ENCODE measurements around the gene ELMO1.

Gene ELMO1

GRCh38 chr7:37110660-37111424, 337.8 kb downstream of the ELMO1 start:
- no peak for DNase-seq

GRCh38 chr7:37109843-37110242, 338.8 kb downstream of the ELMO1 start:
- no peak for DNase-seq

- no peak for DNase-seq
Measured at GRCh38 chr7:37109016-37109683, 339.5 kb downstream of the ELMO1 start.

DNA sequence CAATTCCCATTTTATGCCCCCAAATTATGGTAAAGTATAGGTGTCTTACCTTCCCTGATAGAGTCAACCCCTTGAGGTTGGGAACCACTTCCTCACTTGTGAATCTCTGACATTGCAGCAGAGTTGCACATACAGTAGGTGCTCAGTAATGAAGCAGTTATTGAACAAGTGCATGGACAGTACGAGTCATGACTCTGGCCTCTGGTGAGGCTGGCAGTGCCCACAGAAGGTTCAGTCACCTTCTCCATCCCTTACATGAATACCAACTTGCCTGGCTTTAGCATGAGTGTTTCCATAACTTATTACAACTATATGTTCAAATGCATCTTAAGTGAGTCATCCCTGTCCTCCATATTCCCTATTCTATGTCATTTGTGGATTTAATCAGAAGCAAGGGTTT, 340.0 kb downstream of the ELMO1 start:
- no peak for DNase-seq

GRCh38 chr7:37107047-37107750, 341.5 kb downstream of the ELMO1 start:
- DNase-seq = no peak

DNA sequence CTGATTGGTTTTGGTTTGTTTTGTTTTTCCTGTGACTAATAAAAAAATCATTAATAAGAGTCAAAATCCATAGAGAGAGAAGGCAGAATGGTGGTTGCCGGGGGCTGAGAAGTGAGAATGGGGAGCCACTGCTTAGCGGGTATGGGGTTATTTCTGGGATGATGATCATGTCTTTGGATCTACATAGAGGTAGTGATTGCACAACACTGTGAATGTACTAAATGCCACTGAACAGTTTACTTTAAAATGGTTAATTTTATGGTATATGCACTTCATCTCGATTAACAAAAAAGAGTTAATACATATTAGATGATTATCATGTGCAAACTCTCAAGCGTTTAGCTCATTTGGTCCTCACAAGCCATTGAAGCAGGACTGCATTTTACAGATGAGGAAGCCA, 342.9 kb downstream of the ELMO1 start:
- DNase-seq = no peak

GRCh38 chr7:37104822-37105518, 343.7 kb downstream of the ELMO1 start:
- DNase-seq = no peak

DNA sequence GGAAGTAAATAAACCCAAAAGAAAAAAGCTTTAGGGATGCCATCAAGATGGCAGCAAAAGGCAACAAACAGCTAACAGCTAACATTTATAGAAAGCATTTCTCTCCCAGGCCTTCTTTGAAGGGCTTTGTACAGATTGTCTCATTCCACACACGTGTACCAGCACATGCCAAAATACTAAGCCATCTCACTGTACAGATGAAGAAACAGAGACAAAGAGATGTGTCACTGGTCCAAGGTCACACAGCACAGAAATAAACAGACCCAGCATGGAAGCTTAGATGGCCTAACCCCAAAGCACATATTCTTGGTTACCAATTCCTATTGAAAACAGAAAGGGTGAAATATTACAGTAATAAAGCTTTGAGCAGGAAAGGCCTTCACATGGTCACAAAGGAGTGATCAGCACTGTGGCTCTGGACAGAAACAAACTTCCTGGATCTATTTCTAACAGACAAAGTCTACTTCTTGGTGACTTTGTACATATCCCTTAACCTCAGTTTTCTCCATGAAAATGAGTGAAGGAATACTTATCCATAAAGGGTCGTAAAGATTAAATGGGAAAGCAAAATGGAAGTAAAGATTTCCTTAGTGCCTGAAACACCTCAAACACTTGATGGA, 346.0 kb downstream of the ELMO1 start:
- DNase-seq = no peak

DNA sequence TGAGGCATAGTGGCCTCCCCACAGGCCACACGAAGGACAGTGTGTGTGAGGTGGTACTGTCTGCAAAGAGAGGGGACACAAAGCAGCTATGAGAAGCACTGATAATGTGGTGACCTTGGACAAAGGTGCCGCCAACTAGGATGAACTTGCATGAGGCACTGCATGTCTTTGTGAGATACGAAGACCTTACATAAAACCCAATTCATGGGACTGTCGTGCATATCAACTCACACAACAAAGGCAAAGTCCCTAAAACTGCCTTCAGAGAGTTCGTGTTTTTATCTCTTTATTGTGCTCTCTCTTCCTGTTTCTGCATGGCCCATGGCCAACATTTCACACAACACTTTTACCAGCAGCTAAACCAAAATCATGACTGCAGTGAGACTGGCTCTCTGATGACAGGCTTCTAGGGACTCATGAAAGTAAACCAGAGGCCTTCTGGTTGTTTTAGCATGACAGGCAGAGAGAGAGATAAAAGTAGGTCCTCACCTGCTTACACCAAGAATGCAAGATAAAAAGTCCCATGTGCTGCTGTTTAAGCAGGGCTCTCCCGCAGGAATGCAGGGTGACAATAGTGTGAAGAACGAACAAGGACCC, 347.8 kb downstream of the ELMO1 start:
- no peak for DNase-seq

GRCh38 chr7:37098762-37099161, 349.9 kb downstream of the ELMO1 start:
- DNase-seq = no peak

GRCh38 chr7:37097983-37098382, 350.7 kb downstream of the ELMO1 start:
- no peak for DNase-seq

GRCh38 chr7:37097276-37097675, 351.4 kb downstream of the ELMO1 start:
- DNase-seq = no peak

- DNase-seq = no peak
Measured at GRCh38 chr7:37096341-37096740, 352.3 kb downstream of the ELMO1 start.

- DNase-seq = no peak
Measured at GRCh38 chr7:37095122-37095521, 353.5 kb downstream of the ELMO1 start.

DNA sequence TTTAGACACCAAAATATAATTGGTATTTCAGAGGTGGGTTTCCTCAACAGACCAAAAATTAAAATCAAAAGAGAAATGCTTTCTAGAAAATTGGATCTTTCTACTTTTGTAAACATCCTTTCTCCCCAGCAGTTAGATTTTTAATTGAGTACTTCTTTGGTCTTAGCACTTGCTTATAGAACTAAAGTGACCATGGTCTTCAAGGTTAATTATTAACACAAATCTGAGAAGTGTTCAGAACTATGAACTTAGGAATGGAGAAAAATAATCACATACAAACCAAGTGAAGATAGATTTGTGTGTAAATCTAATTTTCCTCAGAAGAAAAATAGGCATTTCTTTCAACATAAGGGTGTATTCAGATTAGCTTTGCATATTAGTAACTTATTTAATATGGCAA, 355.4 kb downstream of the ELMO1 start:
- DNase-seq = no peak

DNA sequence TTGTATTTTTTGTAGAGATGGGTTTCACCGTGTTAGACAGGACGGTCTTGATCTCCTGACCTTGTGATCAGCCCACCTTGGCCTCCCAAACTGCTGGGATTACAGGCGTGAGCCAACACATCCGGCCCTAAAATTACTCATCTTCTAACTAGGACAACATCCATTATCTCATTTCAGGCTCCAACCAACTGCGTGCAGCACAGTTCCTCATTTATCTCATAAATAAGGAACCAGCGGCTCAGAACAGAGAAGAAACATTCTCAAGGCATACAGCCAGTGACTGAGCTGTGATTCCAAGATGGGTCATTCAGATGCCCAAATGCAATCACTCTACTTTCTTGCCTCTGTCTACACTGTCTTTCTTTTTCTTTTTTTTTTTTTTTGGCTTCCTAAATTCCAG, 356.1 kb downstream of the ELMO1 start:
- DNase-seq = no peak

DNA sequence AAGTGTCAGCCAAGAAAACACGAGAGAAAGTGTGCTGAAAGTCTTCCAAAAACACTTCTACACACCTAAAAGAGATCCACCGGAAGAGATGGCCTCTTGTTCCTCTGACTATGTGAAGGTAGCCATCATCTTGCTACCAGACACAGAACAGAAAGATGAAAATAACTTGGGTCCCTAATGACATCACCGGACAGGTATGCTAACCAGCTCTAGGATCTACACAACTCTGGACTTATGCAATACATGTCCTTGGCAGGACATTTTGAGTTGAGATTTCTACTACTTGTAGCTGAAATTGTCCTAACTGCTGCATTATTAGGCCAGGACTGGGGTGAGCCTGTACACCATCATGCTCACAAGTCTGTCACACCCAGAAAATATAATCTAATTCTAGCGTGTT, 358.7 kb downstream of the ELMO1 start:
- DNase-seq = no peak

DNA sequence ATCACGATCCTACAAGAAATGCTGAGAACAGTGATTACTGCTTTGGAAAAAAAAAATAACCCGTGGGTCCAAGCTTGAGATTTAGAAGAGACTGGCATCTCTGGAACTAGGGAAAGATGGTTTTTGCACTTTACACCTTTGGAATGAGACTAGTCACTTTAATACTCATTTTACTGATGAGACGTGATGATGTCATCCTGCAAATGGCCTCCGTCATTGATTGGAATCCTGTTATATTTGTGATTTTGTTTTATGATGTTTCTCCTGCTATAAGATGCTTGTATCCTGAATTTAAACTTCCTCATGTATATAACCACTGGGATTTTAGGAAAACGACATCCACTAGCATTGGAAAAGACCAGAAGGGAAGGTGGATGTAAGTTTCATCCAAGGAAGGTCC, 363.1 kb downstream of the ELMO1 start:
- no peak for DNase-seq

GRCh38 chr7:37084303-37084702, 364.4 kb downstream of the ELMO1 start:
- DNase-seq = no peak

DNA sequence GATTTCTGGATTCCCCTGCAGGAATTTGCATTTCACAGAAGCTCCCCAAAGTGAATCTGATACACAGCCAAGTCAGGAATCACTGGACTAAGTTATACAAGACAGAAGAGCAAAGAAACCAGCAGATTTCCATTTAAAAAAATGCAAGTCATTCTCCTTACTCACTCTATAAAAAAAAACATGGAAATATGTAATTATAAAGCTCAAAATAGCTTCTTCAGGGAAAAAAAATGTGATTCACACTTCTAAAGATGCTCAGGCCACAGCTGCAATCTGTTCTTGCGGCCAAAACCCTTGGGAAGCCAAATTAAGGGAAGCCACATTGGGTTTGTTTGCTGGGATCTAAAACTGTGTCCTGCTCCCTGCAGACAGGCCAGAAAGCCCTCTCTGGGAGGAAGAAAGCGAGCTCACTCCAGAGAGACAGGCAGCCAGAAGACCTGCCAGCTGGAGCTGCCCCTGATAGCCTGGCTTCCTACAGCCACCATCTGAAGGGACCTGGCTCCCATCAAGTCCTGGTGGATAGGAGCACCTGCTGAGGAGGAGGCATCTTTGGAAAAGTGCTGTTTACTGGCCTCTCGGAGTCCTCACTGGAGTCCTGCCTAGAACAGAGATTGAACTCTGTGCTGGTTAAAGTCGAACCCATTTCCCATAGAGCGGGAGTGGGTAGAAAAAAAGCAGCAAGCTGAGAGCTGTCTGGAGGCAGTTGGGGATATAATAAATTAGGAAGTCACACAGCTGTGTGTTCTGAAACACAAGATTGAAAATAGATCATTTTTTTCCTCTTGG, 365.2 kb downstream of the ELMO1 start:
- no peak for DNase-seq

- no peak for DNase-seq
Measured at GRCh38 chr7:37081436-37081835, 367.2 kb downstream of the ELMO1 start.

DNA sequence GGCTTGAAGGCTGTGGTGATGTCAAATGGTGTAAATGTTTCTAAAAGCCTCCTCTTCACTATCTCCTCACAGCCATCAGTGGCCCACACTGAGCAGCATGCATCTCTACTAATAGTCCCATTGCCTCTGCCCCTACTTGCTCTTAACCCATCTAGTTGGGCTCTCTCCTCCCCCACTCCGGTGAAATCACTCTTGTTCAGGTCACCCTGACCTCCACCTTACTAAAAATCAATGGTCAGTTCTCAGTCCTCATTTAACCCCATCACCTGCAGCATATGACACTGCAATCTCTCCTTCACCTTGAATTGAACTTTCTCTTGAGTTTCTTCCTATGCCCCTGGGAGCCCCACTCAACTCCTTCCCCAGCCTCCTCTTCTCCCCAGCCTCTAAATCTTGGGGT, 369.2 kb downstream of the ELMO1 start:
- no peak for DNase-seq
